Smooth muscle cell (in vitro differentiated cells): Measurements from ENCODE around the gene GNAS-AS1. TPM values are rescaled to one million over a fixed set of nuclear protein-coding genes. Genes with fewer than 3 reads are reported as not detected.

Experiments used
- DNase-seq: peaks from one replicate; lab custom pipeline; 2025; ENCODE audit not compliant: unreplicated experiment; lab: John Stamatoyannopoulos, UW
- H2AFZ ChIP-seq: fragments of 200-600 bp; sonication (generic); 2 replicates; pipeline ENCODE4 v1.6.0; 2016; ENCODE audit warnings: antibody characterized with exemption, low read depth, mild to moderate bottlenecking
- H3F3A ChIP-seq: fragments of 200-600 bp; sonication (generic); 2 replicates; pipeline ENCODE4 v1.6.0; 2017; ENCODE audit warnings: antibody characterized with exemption, low read depth
- H3K27ac ChIP-seq: fragments of 200-600 bp; sonication (generic); 2 replicates; pipeline ENCODE4 v1.5.1; 2016; ENCODE audit warnings: low read depth, mild to moderate bottlenecking
- H3K27me3 ChIP-seq: fragments of 200-600 bp; sonication (generic); 2 replicates; pipeline ENCODE4 v1.6.1; 2016; ENCODE audit warnings: low read depth, mild to moderate bottlenecking
- H3K36me3 ChIP-seq: fragments of 200-600 bp; sonication (generic); 2 replicates; pipeline ENCODE4 v1.5.1; 2016; ENCODE audit warnings: low read depth
- H3K4me1 ChIP-seq: fragments of 200-600 bp; sonication (generic); 2 replicates; pipeline ENCODE4 v1.5.1; 2016; ENCODE audit warnings: low read depth
- H3K4me2 ChIP-seq: fragments of 200-600 bp; sonication (generic); 2 replicates; pipeline ENCODE4 v1.6.0; 2016; ENCODE audit warnings: mild to moderate bottlenecking
- H3K4me3 ChIP-seq: fragments of 200-600 bp; sonication (generic); 2 replicates; pipeline ENCODE4 v1.5.1; 2016; ENCODE audit warnings: mild to moderate bottlenecking
- H3K79me2 ChIP-seq: fragments of 200-600 bp; sonication (generic); 2 replicates; pipeline ENCODE4 v1.6.0; 2016; ENCODE audit warnings: low read depth, mild to moderate bottlenecking
- H3K9ac ChIP-seq: fragments of 200-600 bp; sonication (generic); 2 replicates; pipeline ENCODE4 v1.6.0; 2016; ENCODE audit warnings: low read depth
- H3K9me3 ChIP-seq: fragments of 200-600 bp; sonication (generic); replicated peaks from 2 replicates; pipeline ENCODE4 v1.5.1; 2016; ENCODE audit warnings: low read depth
- H4K20me1 ChIP-seq: fragments of 200-600 bp; sonication (generic); 2 replicates; pipeline ENCODE4 v1.6.0; 2016; ENCODE audit warnings: low read depth
- WGBS: methylation state at CpG from one replicate; pipeline ENCODE4 v1.1.7; 2016; ENCODE audit warnings: low lambda C conversion rate; 5-methylcytosine and 5-hydroxymethylcytosine counted together
- polyA plus RNA-seq: library from polyadenylated mRNA; unstranded; fragments of >200 nt; fragmentation: Nextera tagmentation; extraction: Ambion mirVana; gene quantifications from 2 replicates; pipeline ENCODE4 v1.2.1, GENCODE V29; 2016
- total RNA-seq: library from RNA; depleted of rRNA; stranded (reverse); fragments of >200 nt; gene quantifications from 2 replicates; pipeline ENCODE4 v1.2.3, GENCODE V29; 2014
- TF ChIP-seq, protein P1 (sequence below): fragments of 200-600 bp; sonication (generic); IDR thresholded peaks from 2 replicates; pipeline ENCODE4 v1.5.1; 2017; ENCODE audit warnings: borderline replicate concordance, mild to moderate bottlenecking, antibody characterized with exemption; ENCODE audit not compliant: insufficient read depth, poor library complexity, severe bottlenecking

The GNAS-AS1 gene
- total and polyA plus RNA-seq, 2 experiments from 2014 or later: 0.40 TPM; not detected in 1

DNA sequence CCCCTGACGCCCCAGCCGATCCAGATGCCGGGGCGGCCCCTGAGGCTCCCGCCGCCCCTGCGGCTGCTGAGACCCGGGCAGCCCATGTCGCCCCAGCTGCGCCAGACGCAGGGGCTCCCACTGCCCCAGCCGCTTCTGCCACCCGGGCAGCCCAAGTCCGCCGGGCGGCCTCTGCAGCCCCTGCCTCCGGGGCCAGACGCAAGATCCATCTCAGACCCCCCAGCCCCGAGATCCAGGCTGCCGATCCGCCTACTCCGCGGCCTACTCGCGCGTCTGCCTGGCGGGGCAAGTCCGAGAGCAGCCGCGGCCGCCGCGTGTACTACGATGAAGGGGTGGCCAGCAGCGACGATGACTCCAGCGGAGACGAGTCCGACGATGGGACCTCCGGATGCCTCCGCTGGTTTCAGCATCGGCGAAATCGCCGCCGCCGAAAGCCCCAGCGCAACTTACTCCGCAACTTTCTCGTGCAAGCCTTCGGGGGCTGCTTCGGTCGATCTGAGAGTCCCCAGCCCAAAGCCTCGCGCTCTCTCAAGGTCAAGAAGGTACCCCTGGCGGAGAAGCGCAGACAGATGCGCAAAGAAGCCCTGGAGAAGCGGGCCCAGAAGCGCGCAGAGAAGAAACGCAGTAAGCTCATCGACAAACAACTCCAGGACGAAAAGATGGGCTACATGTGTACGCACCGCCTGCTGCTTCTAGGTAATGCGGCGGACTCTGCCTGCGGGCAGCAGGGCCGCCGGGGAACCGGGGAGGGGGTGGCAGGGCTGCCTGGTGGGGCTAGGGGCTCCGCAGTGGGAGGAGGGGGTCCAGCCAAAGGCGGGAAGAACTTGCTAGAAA is 4.2 kb upstream of the GNAS-AS1 start:
- H3K27me3 ChIP-seq: peaks cover 84% of the 10 kb centered on the region
- H3K4me2 ChIP-seq: peak overlapping the region; percentile 83
- TF ChIP-seq, protein P1, sequence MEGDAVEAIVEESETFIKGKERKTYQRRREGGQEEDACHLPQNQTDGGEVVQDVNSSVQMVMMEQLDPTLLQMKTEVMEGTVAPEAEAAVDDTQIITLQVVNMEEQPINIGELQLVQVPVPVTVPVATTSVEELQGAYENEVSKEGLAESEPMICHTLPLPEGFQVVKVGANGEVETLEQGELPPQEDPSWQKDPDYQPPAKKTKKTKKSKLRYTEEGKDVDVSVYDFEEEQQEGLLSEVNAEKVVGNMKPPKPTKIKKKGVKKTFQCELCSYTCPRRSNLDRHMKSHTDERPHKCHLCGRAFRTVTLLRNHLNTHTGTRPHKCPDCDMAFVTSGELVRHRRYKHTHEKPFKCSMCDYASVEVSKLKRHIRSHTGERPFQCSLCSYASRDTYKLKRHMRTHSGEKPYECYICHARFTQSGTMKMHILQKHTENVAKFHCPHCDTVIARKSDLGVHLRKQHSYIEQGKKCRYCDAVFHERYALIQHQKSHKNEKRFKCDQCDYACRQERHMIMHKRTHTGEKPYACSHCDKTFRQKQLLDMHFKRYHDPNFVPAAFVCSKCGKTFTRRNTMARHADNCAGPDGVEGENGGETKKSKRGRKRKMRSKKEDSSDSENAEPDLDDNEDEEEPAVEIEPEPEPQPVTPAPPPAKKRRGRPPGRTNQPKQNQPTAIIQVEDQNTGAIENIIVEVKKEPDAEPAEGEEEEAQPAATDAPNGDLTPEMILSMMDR: no peak
- peak overlapping the region; percentile 36 for H3K4me3 ChIP-seq
- H2AFZ ChIP-seq: no peak overlapping the region
- H3K9me3 ChIP-seq: no peaks in the 10 kb centered on the region
- peaks cover 5% of the 10 kb centered on the region for H3K79me2 ChIP-seq
- no peak for DNase-seq
- no peak overlapping the region for H3K27ac ChIP-seq
- no peak overlapping the region for H3K9ac ChIP-seq
- no peaks in the 10 kb centered on the region for H3K36me3 ChIP-seq
- H3K4me1 ChIP-seq: peaks cover 15% of the 10 kb centered on the region
- WGBS: 30% methylated on average over 72 of the region's 75 CpGs
- no peaks in the 10 kb centered on the region for H4K20me1 ChIP-seq
- no peaks in the 10 kb centered on the region for H3F3A ChIP-seq

DNA sequence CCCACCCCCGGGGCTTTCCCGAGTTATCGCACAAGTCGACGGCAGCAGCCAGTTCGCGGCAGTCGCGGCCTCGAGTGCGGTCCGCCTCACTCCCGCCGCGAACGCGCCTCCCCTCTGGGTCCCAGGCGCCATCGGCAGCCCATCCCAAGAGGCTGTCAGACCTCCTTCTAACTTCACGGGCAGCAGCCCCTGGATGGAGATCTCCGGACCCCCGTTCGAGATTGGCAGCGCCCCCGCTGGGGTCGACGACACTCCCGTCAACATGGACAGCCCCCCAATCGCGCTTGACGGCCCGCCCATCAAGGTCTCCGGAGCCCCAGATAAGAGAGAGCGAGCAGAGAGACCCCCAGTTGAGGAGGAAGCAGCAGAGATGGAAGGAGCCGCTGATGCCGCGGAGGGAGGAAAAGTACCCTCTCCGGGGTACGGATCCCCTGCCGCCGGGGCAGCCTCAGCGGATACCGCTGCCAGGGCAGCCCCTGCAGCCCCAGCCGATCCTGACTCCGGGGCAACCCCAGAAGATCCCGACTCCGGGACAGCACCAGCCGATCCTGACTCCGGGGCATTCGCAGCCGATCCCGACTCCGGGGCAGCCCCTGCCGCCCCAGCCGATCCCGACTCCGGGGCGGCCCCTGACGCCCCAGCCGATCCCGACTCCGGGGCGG is 3.4 kb upstream of the GNAS-AS1 start:
- no peaks in the 10 kb centered on the region for H3K9me3 ChIP-seq
- H3K79me2 ChIP-seq: peaks cover 10% of the 10 kb centered on the region
- TF ChIP-seq, protein P1: no peak
- no peak for DNase-seq
- H3K9ac ChIP-seq: no peak overlapping the region
- no peaks in the 10 kb centered on the region for H4K20me1 ChIP-seq
- H3K27ac ChIP-seq: no peak overlapping the region
- peaks cover 79% of the 10 kb centered on the region for H3K27me3 ChIP-seq
- peak overlapping the region; percentile 36 for H3K4me3 ChIP-seq
- H3K36me3 ChIP-seq: no peaks in the 10 kb centered on the region
- H3F3A ChIP-seq: no peaks in the 10 kb centered on the region
- peak overlapping the region; percentile 83 for H3K4me2 ChIP-seq
- H2AFZ ChIP-seq: no peak overlapping the region
- peaks cover 15% of the 10 kb centered on the region for H3K4me1 ChIP-seq
- WGBS: 37% methylated on average over 62 of the region's 63 CpGs

DNA sequence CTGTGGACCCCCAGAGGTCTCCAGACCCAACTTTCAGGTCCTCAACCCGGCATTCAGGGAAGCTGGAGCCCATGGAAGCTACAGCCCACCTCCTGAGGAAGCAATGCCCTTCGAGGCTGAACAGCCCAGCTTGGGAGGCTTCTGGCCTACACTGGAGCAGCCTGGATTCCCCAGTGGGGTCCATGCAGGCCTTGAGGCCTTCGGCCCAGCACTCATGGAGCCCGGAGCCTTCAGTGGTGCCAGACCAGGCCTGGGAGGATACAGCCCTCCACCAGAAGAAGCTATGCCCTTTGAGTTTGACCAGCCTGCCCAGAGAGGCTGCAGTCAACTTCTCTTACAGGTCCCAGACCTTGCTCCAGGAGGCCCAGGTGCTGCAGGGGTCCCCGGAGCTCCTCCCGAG is 2.8 kb upstream of the GNAS-AS1 start:
- Histone ChIP-seq H3K4me2 (no peak overlapping the region), H3K27me3 (peaks cover 73% of the 10 kb centered on the region), H3K4me3 (no peak overlapping the region), H3F3A (no peaks in the 10 kb centered on the region), H3K27ac (no peak overlapping the region), H3K4me1 (peaks cover 15% of the 10 kb centered on the region), H3K79me2 (peaks cover 10% of the 10 kb centered on the region), H3K9ac (no peak overlapping the region), H2AFZ (no peak overlapping the region), H3K9me3 (no peaks in the 10 kb centered on the region), H4K20me1 (no peaks in the 10 kb centered on the region), H3K36me3 (no peaks in the 10 kb centered on the region)
- no peak for DNase-seq
- WGBS: 88% methylated on average over 6 of the region's 6 CpGs
- TF ChIP-seq, protein P1: no peak
